Panc1 (cell line): ENCODE data around the gene POU4F2. TPM values are rescaled to one million over a fixed set of nuclear protein-coding genes. Genes with fewer than 3 reads are reported as not detected.

ENCODE experiments used
- ATAC-seq: fragments of 200-7000 bp; cut with Tn5 transposase; 2 replicates; pipeline ENCODE4 v1.9.1; 2020; ENCODE audit warnings: mild to moderate bottlenecking, moderate library complexity
- BruUV-seq: library from RNA; stranded (reverse); fragments of 400-500 nt; replicated peaks from 2 replicates; lab custom pipeline; 2021; lab: Mats Ljungman, UMichigan
- CTCF ChIA-PET: fragments of 300-600 bp; sonication (Branson Sonifier 250); formaldehyde crosslinking; loops from one replicate; lab custom pipeline; 2022; ENCODE audit warnings: antibody characterized with exemption; lab: Charles Lee
- POLR2A ChIA-PET: fragments of 300-600 bp; sonication (Branson Sonifier 250); formaldehyde crosslinking; loops from one replicate; lab custom pipeline; 2022; ENCODE audit warnings: antibody characterized with exemption; lab: Charles Lee
- DNase-seq: peaks from one replicate; pipeline ENCODE4 v3.0.0-alpha.2; 2010; ENCODE audit warnings: low read depth, low spot score
- H3K27ac ChIP-seq: 2 replicates; pipeline ENCODE4 v1.5.1; 2011; ENCODE audit warnings: mild to moderate bottlenecking, low read length, inconsistent platforms
- H3K27me3 ChIP-seq: fragments of 200-500 bp; sonication (Bioruptor generic); 2 replicates; pipeline ENCODE4 v1.6.0; 2014; ENCODE audit warnings: low read length, inconsistent platforms; ENCODE audit not compliant: control insufficient read depth, insufficient read depth
- H3K36me3 ChIP-seq: fragments of 200-500 bp; sonication (Bioruptor generic); 2 replicates; pipeline ENCODE4 v1.5.1; 2014; ENCODE audit warnings: inconsistent platforms, mild to moderate bottlenecking, low read length, moderate library complexity; ENCODE audit not compliant: control insufficient read depth, insufficient read depth
- H3K4me1 ChIP-seq: 2 replicates; pipeline ENCODE4 v1.5.1; 2011; ENCODE audit warnings: inconsistent platforms, mild to moderate bottlenecking, low read length, moderate library complexity; ENCODE audit not compliant: control insufficient read depth, insufficient read depth
- H3K4me3 ChIP-seq, 2 experiments: 2 replicates each; pipeline ENCODE4 v1.5.1; 2011 to 2012; ENCODE audit warnings: low read depth in 2 of 2, low read length in 2 of 2, mild to moderate bottlenecking in 2 of 2, inconsistent platforms in 1 of 2, moderate library complexity in 1 of 2
- H3K9me3 ChIP-seq: fragments of 200-500 bp; sonication (Bioruptor generic); 2 replicates; pipeline ENCODE4 v1.5.1; 2014; ENCODE audit warnings: low read depth, mild to moderate bottlenecking, inconsistent platforms, low read length, moderate library complexity; ENCODE audit not compliant: control insufficient read depth, insufficient read depth
- CTCF ChIP-seq: fragments of 450-650 bp; IDR thresholded peaks from 2 replicates; pipeline ENCODE4 v1.5.1; 2017; ENCODE audit warnings: mild to moderate bottlenecking
- POLR2AphosphoS5 ChIP-seq: IDR thresholded peaks from 2 replicates; pipeline ENCODE4 v1.6.1; 2012; ENCODE audit warnings: mild to moderate bottlenecking, low read depth, low read length, moderate library complexity
- SIN3A ChIP-seq: IDR thresholded peaks from 2 replicates; pipeline ENCODE4 v1.6.1; 2012; ENCODE audit warnings: low read depth, mild to moderate bottlenecking, low read length, moderate library complexity, borderline replicate concordance; ENCODE audit not compliant: insufficient read depth
- TCF7L2 ChIP-seq: IDR thresholded peaks from 2 replicates; pipeline ENCODE4 v1.6.1; 2011; ENCODE audit warnings: mild to moderate bottlenecking, low read depth, low read length, inconsistent platforms
- in situ Hi-C: cut with HindIII; loops from 2 replicates; pipeline ENCODE4 v1.10.0; 2016; ENCODE audit warnings: low sequenced_read_pairs, low pct_unique_long_range_greater_than_20kb
- intact Hi-C: fragments of 100-400 bp; cut with micrococcal nuclease; formaldehyde crosslinking; loops from one replicate; pipeline ENCODE4 v1.10.0; 2022; ENCODE audit not compliant: unreplicated experiment
- total RNA-seq: library from RNA; stranded (reverse); gene quantifications from one replicate; pipeline ENCODE4 v1.2.1, GENCODE V29; 2021; ENCODE audit not compliant: unreplicated experiment
- TF ChIP-seq, protein P1 (sequence below), 2 experiments: IDR thresholded peaks; 2 replicates each; pipeline ENCODE4 v1.6.1; 2011 to 2012; ENCODE audit warnings: low read depth in 2 of 2, control low read depth in 1 of 2, low read length in 1 of 2, mild to moderate bottlenecking in 1 of 2, moderate library complexity in 1 of 2; ENCODE audit not compliant: insufficient read depth in 1 of 2

Gene POU4F2
- total RNA-seq, 1 experiment from 2014 or later: not detected

GRCh38 chr4:146640021-146640464, 1.4 kb downstream of the POU4F2 start:
- Histone ChIP-seq H3K4me1 (no peaks in the 10 kb centered on the region), H3K27me3 (no peaks in the 10 kb centered on the region; the same call in 1 of the 2 replicates), H3K36me3 (no peaks in the 10 kb centered on the region), H3K4me3 (no peak overlapping the region), H3K9me3 (no peaks in the 10 kb centered on the region), H3K27ac (no peak overlapping the region)
- intact Hi-C loops: no loop called here
- BruUV-seq: no TSS peak
- ChIA-PET POLR2A (no interaction called here), CTCF (no interaction called here)
- ATAC-seq: no peak
- no peak for TF ChIP-seq TCF7L2
- TF ChIP-seq, protein P1, sequence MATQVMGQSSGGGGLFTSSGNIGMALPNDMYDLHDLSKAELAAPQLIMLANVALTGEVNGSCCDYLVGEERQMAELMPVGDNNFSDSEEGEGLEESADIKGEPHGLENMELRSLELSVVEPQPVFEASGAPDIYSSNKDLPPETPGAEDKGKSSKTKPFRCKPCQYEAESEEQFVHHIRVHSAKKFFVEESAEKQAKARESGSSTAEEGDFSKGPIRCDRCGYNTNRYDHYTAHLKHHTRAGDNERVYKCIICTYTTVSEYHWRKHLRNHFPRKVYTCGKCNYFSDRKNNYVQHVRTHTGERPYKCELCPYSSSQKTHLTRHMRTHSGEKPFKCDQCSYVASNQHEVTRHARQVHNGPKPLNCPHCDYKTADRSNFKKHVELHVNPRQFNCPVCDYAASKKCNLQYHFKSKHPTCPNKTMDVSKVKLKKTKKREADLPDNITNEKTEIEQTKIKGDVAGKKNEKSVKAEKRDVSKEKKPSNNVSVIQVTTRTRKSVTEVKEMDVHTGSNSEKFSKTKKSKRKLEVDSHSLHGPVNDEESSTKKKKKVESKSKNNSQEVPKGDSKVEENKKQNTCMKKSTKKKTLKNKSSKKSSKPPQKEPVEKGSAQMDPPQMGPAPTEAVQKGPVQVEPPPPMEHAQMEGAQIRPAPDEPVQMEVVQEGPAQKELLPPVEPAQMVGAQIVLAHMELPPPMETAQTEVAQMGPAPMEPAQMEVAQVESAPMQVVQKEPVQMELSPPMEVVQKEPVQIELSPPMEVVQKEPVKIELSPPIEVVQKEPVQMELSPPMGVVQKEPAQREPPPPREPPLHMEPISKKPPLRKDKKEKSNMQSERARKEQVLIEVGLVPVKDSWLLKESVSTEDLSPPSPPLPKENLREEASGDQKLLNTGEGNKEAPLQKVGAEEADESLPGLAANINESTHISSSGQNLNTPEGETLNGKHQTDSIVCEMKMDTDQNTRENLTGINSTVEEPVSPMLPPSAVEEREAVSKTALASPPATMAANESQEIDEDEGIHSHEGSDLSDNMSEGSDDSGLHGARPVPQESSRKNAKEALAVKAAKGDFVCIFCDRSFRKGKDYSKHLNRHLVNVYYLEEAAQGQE (IDR thresholded peaks at IDR 0.05; ENCODE audit: insufficient read depth in 1 of 2, low read depth in 2 of 2, low read length in 1 of 2): no peak
- no peak for TF ChIP-seq POLR2AphosphoS5
- TF ChIP-seq SIN3A: no peak
- TF ChIP-seq CTCF: no peak
- no peak for DNase-seq
- in situ Hi-C loops: no loop called here

- intact Hi-C loops: no loop called here
- no peaks in the 10 kb centered on the region for H3K36me3 ChIP-seq
- CTCF ChIA-PET: no interaction called here
- H3K4me3 ChIP-seq: no peak overlapping the region
- no peaks in the 10 kb centered on the region for H3K4me1 ChIP-seq
- no TSS peak for BruUV-seq
- no peak overlapping the region for H3K27ac ChIP-seq
- H3K9me3 ChIP-seq: no peaks in the 10 kb centered on the region
- TF ChIP-seq SIN3A (no peak), POLR2AphosphoS5 (no peak), TCF7L2 (no peak)
- TF ChIP-seq, protein P1 (IDR thresholded peaks at IDR 0.05; ENCODE audit: insufficient read depth in 1 of 2, low read depth in 2 of 2, low read length in 1 of 2): no peak
- no peak for ATAC-seq
- H3K27me3 ChIP-seq: no peaks in the 10 kb centered on the region; the same call in 1 of the 2 replicates
- in situ Hi-C loops: no loop called here
- POLR2A ChIA-PET: no interaction called here
- no peak for DNase-seq
These were observed 1.9 kb downstream of the POU4F2 start for GRCh38 chr4:146640465-146641061.
